Measurements from ENCODE around the gene SEMA6A. TPM values are rescaled to one million over a fixed set of nuclear protein-coding genes. Genes with fewer than 3 reads are reported as not detected.

The SEMA6A gene
- total and polyA plus RNA-seq, 9 of the 15 experiments (the other 6 are each of a cell fraction or from before 2014, with no cell fraction given), result 0.04 to 0.42 (median 0.18) TPM; not detected in 5

DNA sequence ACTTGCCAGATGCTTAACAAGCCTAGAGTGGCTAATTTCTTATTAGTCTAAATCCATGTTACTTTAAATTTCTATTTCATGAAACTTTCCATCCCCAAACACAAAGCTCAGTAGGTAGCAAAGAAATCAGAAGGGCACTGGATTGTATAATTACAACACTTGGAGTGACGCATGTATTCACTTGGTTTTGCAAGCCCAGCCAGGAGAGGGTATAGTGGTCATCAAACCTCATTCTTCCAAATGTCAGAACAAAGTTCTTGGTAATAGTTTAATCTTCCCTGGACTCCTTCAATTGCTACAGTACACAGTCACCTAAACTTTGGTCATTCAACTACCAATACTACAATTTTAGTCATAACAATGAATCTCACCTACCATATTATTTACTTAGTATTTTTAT lies 112.1 kb downstream of the SEMA6A start (continued):
- TF ChIP-seq, protein P1, sequence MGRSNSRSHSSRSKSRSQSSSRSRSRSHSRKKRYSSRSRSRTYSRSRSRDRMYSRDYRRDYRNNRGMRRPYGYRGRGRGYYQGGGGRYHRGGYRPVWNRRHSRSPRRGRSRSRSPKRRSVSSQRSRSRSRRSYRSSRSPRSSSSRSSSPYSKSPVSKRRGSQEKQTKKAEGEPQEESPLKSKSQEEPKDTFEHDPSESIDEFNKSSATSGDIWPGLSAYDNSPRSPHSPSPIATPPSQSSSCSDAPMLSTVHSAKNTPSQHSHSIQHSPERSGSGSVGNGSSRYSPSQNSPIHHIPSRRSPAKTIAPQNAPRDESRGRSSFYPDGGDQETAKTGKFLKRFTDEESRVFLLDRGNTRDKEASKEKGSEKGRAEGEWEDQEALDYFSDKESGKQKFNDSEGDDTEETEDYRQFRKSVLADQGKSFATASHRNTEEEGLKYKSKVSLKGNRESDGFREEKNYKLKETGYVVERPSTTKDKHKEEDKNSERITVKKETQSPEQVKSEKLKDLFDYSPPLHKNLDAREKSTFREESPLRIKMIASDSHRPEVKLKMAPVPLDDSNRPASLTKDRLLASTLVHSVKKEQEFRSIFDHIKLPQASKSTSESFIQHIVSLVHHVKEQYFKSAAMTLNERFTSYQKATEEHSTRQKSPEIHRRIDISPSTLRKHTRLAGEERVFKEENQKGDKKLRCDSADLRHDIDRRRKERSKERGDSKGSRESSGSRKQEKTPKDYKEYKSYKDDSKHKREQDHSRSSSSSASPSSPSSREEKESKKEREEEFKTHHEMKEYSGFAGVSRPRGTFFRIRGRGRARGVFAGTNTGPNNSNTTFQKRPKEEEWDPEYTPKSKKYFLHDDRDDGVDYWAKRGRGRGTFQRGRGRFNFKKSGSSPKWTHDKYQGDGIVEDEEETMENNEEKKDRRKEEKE (IDR thresholded peaks at IDR 0.05; ENCODE audit: borderline replicate concordance in 1 of 2, control insufficient read depth in 1 of 2, low read depth in 2 of 2, low read length in 1 of 2), result no peak
- TF ChIP-seq EP400 (IDR thresholded peaks at IDR 0.05) (no peak), PCBP2 (IDR thresholded peaks at IDR 0.05; ENCODE audit: low read depth, low read length, poor library complexity, severe bottlenecking) (no peak), NR4A1 (CRISPR knock-in tag; IDR thresholded peaks at IDR 0.05) (no peak), NR4A1 (tag; IDR thresholded peaks at IDR 0.05) (no peak), MTA2 (IDR thresholded peaks at IDR 0.05; ENCODE audit: low read depth) (no peak), XRCC5 (IDR thresholded peaks at IDR 0.05; ENCODE audit: low read depth, low read length) (no peak), POLR2AphosphoS2 (IDR thresholded peaks at IDR 0.05; ENCODE audit: low read length) (no peak)
- TF ChIP-seq, protein P2, sequence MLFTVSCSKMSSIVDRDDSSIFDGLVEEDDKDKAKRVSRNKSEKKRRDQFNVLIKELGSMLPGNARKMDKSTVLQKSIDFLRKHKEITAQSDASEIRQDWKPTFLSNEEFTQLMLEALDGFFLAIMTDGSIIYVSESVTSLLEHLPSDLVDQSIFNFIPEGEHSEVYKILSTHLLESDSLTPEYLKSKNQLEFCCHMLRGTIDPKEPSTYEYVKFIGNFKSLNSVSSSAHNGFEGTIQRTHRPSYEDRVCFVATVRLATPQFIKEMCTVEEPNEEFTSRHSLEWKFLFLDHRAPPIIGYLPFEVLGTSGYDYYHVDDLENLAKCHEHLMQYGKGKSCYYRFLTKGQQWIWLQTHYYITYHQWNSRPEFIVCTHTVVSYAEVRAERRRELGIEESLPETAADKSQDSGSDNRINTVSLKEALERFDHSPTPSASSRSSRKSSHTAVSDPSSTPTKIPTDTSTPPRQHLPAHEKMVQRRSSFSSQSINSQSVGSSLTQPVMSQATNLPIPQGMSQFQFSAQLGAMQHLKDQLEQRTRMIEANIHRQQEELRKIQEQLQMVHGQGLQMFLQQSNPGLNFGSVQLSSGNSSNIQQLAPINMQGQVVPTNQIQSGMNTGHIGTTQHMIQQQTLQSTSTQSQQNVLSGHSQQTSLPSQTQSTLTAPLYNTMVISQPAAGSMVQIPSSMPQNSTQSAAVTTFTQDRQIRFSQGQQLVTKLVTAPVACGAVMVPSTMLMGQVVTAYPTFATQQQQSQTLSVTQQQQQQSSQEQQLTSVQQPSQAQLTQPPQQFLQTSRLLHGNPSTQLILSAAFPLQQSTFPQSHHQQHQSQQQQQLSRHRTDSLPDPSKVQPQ (CRISPR knock-in tag; IDR thresholded peaks at IDR 0.05; ENCODE audit: borderline replicate concordance), result no peak
- TF ChIP-seq, protein P3, sequence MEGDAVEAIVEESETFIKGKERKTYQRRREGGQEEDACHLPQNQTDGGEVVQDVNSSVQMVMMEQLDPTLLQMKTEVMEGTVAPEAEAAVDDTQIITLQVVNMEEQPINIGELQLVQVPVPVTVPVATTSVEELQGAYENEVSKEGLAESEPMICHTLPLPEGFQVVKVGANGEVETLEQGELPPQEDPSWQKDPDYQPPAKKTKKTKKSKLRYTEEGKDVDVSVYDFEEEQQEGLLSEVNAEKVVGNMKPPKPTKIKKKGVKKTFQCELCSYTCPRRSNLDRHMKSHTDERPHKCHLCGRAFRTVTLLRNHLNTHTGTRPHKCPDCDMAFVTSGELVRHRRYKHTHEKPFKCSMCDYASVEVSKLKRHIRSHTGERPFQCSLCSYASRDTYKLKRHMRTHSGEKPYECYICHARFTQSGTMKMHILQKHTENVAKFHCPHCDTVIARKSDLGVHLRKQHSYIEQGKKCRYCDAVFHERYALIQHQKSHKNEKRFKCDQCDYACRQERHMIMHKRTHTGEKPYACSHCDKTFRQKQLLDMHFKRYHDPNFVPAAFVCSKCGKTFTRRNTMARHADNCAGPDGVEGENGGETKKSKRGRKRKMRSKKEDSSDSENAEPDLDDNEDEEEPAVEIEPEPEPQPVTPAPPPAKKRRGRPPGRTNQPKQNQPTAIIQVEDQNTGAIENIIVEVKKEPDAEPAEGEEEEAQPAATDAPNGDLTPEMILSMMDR (IDR thresholded peaks at IDR 0.05 in 2 of 3, conservative IDR thresholded peaks at IDR 0.05 in 1 of 3; ENCODE audit: insufficient read depth in 2 of 3, low read depth in 1 of 3, low read length in 3 of 3), result no peak
- TF ChIP-seq, protein P4, sequence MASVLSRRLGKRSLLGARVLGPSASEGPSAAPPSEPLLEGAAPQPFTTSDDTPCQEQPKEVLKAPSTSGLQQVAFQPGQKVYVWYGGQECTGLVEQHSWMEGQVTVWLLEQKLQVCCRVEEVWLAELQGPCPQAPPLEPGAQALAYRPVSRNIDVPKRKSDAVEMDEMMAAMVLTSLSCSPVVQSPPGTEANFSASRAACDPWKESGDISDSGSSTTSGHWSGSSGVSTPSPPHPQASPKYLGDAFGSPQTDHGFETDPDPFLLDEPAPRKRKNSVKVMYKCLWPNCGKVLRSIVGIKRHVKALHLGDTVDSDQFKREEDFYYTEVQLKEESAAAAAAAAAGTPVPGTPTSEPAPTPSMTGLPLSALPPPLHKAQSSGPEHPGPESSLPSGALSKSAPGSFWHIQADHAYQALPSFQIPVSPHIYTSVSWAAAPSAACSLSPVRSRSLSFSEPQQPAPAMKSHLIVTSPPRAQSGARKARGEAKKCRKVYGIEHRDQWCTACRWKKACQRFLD (CRISPR knock-in tag; IDR thresholded peaks at IDR 0.05), result no peak

Data from K562 (cell line).